Measurements from ENCODE around the gene FBXO8. TPM values are rescaled to one million over a fixed set of nuclear protein-coding genes. Genes with fewer than 3 reads are reported as not detected.

FBXO8 gene
- total RNA-seq, 1 experiment from 2014 or later, result 11.7 TPM

- no peak overlapping the region for H3K27ac ChIP-seq (ENCODE audit: low read depth, low read length, poor library complexity, severe bottlenecking)
- H3K4me1 ChIP-seq (ENCODE audit: insufficient read depth, low read length, poor library complexity, severe bottlenecking), result no peaks in the 10 kb centered on the region
- ChIA-PET CTCF (no interaction called here), POLR2A (ENCODE audit: low non-redundant PET) (no interaction called here)
- no peaks in the 10 kb centered on the region for H3K27me3 ChIP-seq (replicated peaks; ENCODE audit: insufficient read depth, low read depth, low read length, poor library complexity)
- no peaks in the 10 kb centered on the region for H3K9me3 ChIP-seq (ENCODE audit: low read depth, low read length, poor library complexity, severe bottlenecking)
- TF ChIP-seq CTCF (conservative IDR thresholded peaks at IDR 0.05; ENCODE audit: low read depth, low read length), result no peak
- TF ChIP-seq EZH2 (IDR thresholded peaks at IDR 0.05; ENCODE audit: borderline replicate concordance, low read depth, low read length, poor library complexity, severe bottlenecking), result no peak
- DNase-seq (ENCODE audit: low spot score), result no peak
- no TSS peak for BruUV-seq (replicated peaks)
- intact Hi-C loops (cut with micrococcal nuclease; ENCODE audit: unreplicated experiment), result no loop called here
- no peaks in the 10 kb centered on the region for H3K36me3 ChIP-seq (ENCODE audit: insufficient read depth, low read length, poor library complexity, severe bottlenecking)
- no peak overlapping the region for H3K4me3 ChIP-seq (ENCODE audit: low read depth, low read length, poor library complexity, severe bottlenecking)
Observed at GRCh38 chr4:174189392-174190015, 94.0 kb downstream of the FBXO8 start.

Other genes starting within 250 kb of the FBXO8 start
- gene CEP44, start 244 bp upstream of the FBXO8 start, total RNA-seq (2021), result 22.3 and 23.7 TPM in 2 replicates
- gene HPGD, start 238.8 kb upstream of the FBXO8 start, total RNA-seq (2021), result 1.3 and 1.7 TPM in 2 replicates